GM12892 (cell line): ENCODE results near the gene CD99.

Source experiments
- POLR2A ChIP-seq: IDR thresholded peaks from 2 replicates; pipeline ENCODE4 v1.6.1; 2011; ENCODE audit warnings: low read depth, low read length, control low read depth
- POLR2AphosphoS5 ChIP-seq: IDR thresholded peaks from 2 replicates; pipeline ENCODE4 v1.6.1; 2011; ENCODE audit warnings: low read depth, low read length, control low read depth
- TAF1 ChIP-seq: IDR thresholded peaks from 2 replicates; pipeline ENCODE4 v1.6.1; 2011; ENCODE audit warnings: low read depth, mild to moderate bottlenecking, control low read depth, low read length, borderline replicate concordance

- TF ChIP-seq POLR2AphosphoS5 (no peak), POLR2A (no peak), TAF1 (no peak)
These were observed 83.7 kb downstream of the CD99 start for GRCh38 chrX:2774776-2775175.
